ENCODE measurements around the gene CFAP47. TPM values are rescaled to one million over a fixed set of nuclear protein-coding genes. Genes with fewer than 3 reads are reported as not detected.
"Not testable (repeated sequence)": the region's sequence is repeated elsewhere in the genome, so short reads cannot be mapped to it uniquely, and the experiment has no call there.

The CFAP47 gene
- total RNA-seq, 1 donor from 2014 or later, result 0.13 TPM

DNA sequence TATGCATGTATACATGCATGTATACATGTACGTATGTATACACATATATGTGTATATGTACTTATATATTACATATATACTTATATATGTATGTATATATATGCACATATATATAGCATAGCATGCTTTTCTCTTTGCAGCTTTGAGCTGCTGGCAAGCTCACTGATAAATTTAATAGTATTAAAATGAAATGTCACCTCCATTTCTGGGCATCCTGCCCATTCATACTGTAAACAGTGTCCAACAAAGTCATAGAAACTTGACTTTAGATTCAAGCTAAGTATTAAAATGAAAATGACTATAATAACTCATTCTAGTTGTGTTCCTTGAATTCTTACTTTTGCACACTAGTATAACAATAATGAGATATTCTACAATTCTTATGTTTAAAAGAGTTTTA lies 163.7 kb downstream of the CFAP47 start:
- no peaks in the 10 kb centered on the region for H4K20me1 ChIP-seq (ENCODE audit: low read depth)
- H3K4me1 ChIP-seq, result no peaks in the 10 kb centered on the region
- TF ChIP-seq EZH2 (IDR thresholded peaks at IDR 0.05) (no peak), EZH2phosphoT487 (IDR thresholded peaks at IDR 0.05) (no peak)
- TF ChIP-seq, protein P1, sequence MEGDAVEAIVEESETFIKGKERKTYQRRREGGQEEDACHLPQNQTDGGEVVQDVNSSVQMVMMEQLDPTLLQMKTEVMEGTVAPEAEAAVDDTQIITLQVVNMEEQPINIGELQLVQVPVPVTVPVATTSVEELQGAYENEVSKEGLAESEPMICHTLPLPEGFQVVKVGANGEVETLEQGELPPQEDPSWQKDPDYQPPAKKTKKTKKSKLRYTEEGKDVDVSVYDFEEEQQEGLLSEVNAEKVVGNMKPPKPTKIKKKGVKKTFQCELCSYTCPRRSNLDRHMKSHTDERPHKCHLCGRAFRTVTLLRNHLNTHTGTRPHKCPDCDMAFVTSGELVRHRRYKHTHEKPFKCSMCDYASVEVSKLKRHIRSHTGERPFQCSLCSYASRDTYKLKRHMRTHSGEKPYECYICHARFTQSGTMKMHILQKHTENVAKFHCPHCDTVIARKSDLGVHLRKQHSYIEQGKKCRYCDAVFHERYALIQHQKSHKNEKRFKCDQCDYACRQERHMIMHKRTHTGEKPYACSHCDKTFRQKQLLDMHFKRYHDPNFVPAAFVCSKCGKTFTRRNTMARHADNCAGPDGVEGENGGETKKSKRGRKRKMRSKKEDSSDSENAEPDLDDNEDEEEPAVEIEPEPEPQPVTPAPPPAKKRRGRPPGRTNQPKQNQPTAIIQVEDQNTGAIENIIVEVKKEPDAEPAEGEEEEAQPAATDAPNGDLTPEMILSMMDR (IDR thresholded peaks at IDR 0.05), result no peak
- no peaks in the 10 kb centered on the region for H3K36me3 Mint-ChIP-seq
- H3K27me3 ChIP-seq, result no peaks in the 10 kb centered on the region
- no peak overlapping the region for H3K27ac Mint-ChIP-seq
- no peak overlapping the region for H3K4me3 Mint-ChIP-seq
- no peaks in the 10 kb centered on the region for H3K4me1 Mint-ChIP-seq
- no peak overlapping the region for H3K4me2 ChIP-seq
- no peak overlapping the region for H3K4me3 ChIP-seq
- H3K79me2 ChIP-seq (ENCODE audit: low read depth), result no peaks in the 10 kb centered on the region
- H3K9me3 Mint-ChIP-seq, result peaks cover 5% of the 10 kb centered on the region
- H3K27me3 Mint-ChIP-seq (ENCODE audit: insufficient read depth, low read depth), result no peaks in the 10 kb centered on the region
- no peaks in the 10 kb centered on the region for H3K36me3 ChIP-seq
- no peak overlapping the region for H3K9ac ChIP-seq
- H3F3A ChIP-seq (ENCODE audit: low read depth), result no peaks in the 10 kb centered on the region
- no peak for DNase-seq (ENCODE audit: low spot score)
- no peak overlapping the region for H2AFZ ChIP-seq (replicated peaks)
- no peak overlapping the region for H3K27ac ChIP-seq
- peaks cover 7% of the 10 kb centered on the region for H3K9me3 ChIP-seq (ENCODE audit: low read depth)

DNA sequence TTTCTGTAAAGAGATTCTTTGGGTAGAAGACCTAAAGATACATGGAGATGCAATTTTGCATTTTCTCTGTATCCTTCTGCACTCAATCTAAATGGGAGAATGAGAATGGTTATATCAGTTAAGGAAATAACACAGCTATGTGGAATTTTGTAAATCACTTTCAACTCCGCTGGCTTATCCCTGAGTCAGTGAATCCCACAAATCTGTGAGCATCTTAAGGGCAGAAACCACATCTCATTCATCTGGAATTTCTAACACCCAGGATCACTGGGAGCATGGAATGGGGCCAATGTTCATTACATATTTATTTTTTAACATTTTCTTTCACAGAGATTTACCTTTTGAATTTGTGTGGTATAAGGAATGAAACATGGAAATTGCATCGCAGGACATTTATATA lies 167.8 kb downstream of the CFAP47 start:
- TF ChIP-seq, protein P1 (IDR thresholded peaks at IDR 0.05), result no peak
- TF ChIP-seq EZH2phosphoT487 (IDR thresholded peaks at IDR 0.05) (no peak), EZH2 (IDR thresholded peaks at IDR 0.05) (no peak)
- H3K79me2 ChIP-seq (ENCODE audit: low read depth), result no peaks in the 10 kb centered on the region
- Mint-ChIP-seq H3K36me3 (no peaks in the 10 kb centered on the region), H3K4me1 (no peaks in the 10 kb centered on the region), H3K9me3 (no peaks in the 10 kb centered on the region), H3K27ac (no peak overlapping the region), H3K4me3 (no peak overlapping the region), H3K27me3 (ENCODE audit: insufficient read depth, low read depth) (no peaks in the 10 kb centered on the region)
- no peak overlapping the region for H3K27ac ChIP-seq
- no peaks in the 10 kb centered on the region for H3F3A ChIP-seq (ENCODE audit: low read depth)
- no peak for DNase-seq (ENCODE audit: low spot score)
- H3K4me2 ChIP-seq, result no peak overlapping the region
- H3K4me1 ChIP-seq, result no peaks in the 10 kb centered on the region
- H3K4me3 ChIP-seq, result no peak overlapping the region
- no peaks in the 10 kb centered on the region for H3K27me3 ChIP-seq
- H4K20me1 ChIP-seq (ENCODE audit: low read depth), result no peaks in the 10 kb centered on the region
- H3K36me3 ChIP-seq, result no peaks in the 10 kb centered on the region
- no peak overlapping the region for H2AFZ ChIP-seq (replicated peaks)
- peaks cover 7% of the 10 kb centered on the region for H3K9me3 ChIP-seq (ENCODE audit: low read depth)
- H3K9ac ChIP-seq, result no peak overlapping the region

DNA sequence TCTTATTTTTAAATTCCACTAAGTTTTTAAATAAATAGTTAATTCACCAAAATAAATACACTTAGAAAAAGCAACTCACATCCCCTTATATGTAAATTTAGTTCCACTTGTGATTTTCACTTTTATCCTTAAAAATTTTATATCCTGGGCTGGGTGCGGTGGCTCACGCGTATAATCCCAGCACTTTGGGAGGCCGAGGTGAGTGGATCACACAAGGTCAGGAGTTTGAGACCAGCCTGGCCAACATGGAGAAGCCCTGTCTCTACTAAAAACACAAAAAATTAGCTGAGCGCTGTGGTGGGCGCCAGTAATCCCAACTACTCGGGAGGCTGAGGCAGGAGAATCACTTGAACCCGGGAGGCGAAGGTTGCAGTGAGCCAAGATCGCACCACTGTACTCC lies 169.4 kb downstream of the CFAP47 start:
- not testable (repeated sequence) for H3K9me3 Mint-ChIP-seq; H3K4me3 Mint-ChIP-seq; H3K9me3 ChIP-seq (ENCODE audit: low read depth); H3K36me3 ChIP-seq; H3K27me3 Mint-ChIP-seq (ENCODE audit: insufficient read depth, low read depth); H3K4me2 ChIP-seq; H3K9ac ChIP-seq; H4K20me1 ChIP-seq (ENCODE audit: low read depth); H3K27me3 ChIP-seq; H3K79me2 ChIP-seq (ENCODE audit: low read depth); H3K4me3 ChIP-seq; H3K36me3 Mint-ChIP-seq; H3K4me1 ChIP-seq; H2AFZ ChIP-seq (replicated peaks); H3F3A ChIP-seq (ENCODE audit: low read depth); H3K27ac Mint-ChIP-seq; H3K4me1 Mint-ChIP-seq; DNase-seq (ENCODE audit: low spot score); H3K27ac ChIP-seq

DNA sequence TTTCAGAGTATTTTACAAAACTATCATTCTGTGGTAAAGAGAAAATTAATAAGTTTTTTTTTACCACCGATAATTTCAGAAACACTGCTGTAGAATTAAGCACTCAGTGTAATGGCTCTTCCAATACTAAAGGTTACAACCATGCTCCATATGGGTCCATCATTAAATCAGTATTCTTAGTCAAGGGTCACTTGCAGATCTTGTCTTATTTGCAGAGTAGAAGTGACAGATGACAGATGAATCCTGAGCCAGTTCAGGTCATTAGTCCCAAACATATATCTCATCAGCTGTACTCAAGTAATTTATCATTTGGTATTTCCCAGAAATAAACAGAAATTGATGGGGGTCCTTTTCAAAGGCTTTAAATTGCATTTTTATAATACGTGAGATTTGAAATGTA lies 182.9 kb downstream of the CFAP47 start:
- Mint-ChIP-seq H3K27ac (no peak overlapping the region), H3K9me3 (no peaks in the 10 kb centered on the region), H3K4me1 (no peaks in the 10 kb centered on the region), H3K27me3 (ENCODE audit: insufficient read depth, low read depth) (no peaks in the 10 kb centered on the region), H3K4me3 (no peak overlapping the region), H3K36me3 (no peaks in the 10 kb centered on the region)
- H3F3A ChIP-seq (ENCODE audit: low read depth), result no peaks in the 10 kb centered on the region
- no peak for DNase-seq (ENCODE audit: low spot score)
- no peaks in the 10 kb centered on the region for H3K9me3 ChIP-seq (ENCODE audit: low read depth)
- H3K36me3 ChIP-seq, result no peaks in the 10 kb centered on the region
- no peak overlapping the region for H3K4me3 ChIP-seq
- H2AFZ ChIP-seq (replicated peaks), result no peak overlapping the region
- TF ChIP-seq EZH2phosphoT487 (IDR thresholded peaks at IDR 0.05) (no peak), EZH2 (IDR thresholded peaks at IDR 0.05) (no peak)
- TF ChIP-seq, protein P1 (IDR thresholded peaks at IDR 0.05), result no peak
- H3K27ac ChIP-seq, result no peak overlapping the region
- H3K4me2 ChIP-seq, result no peak overlapping the region
- no peaks in the 10 kb centered on the region for H3K27me3 ChIP-seq
- no peaks in the 10 kb centered on the region for H3K4me1 ChIP-seq
- no peaks in the 10 kb centered on the region for H3K79me2 ChIP-seq (ENCODE audit: low read depth)
- H3K9ac ChIP-seq, result no peak overlapping the region
- H4K20me1 ChIP-seq (ENCODE audit: low read depth), result no peaks in the 10 kb centered on the region

Measured in neural progenitor cell (in vitro differentiated cells).